NCI-H1436 (cell line): ENCODE results near the gene ALLC.

Experiments
- DNase-seq: peaks from one replicate; lab custom pipeline; 2025; lab: John Stamatoyannopoulos, UW

Gene ALLC

GRCh38 chr2:3639653-3640052, 18.3 kb upstream of the ALLC start:
- no peak for DNase-seq

- no peak for DNase-seq
Measured at GRCh38 chr2:3641181-3641580, 16.8 kb upstream of the ALLC start.

GRCh38 chr2:3641841-3642421, 16.1 kb upstream of the ALLC start:
- DNase-seq: no peak

- DNase-seq: no peak
Measured at GRCh38 chr2:3642521-3643215, 15.3 kb upstream of the ALLC start.

- DNase-seq: no peak
Measured at GRCh38 chr2:3643371-3644245, 14.4 kb upstream of the ALLC start.

- DNase-seq: no peak
Measured at GRCh38 chr2:3644246-3644525, 13.8 kb upstream of the ALLC start.

- DNase-seq: no peak
Measured at GRCh38 chr2:3644891-3645605, 13.0 kb upstream of the ALLC start.

- no peak for DNase-seq
Measured at GRCh38 chr2:3645745-3646389, 12.1 kb upstream of the ALLC start.

- DNase-seq: no peak
Measured at GRCh38 chr2:3646446-3646845, 11.6 kb upstream of the ALLC start.

GRCh38 chr2:3647246-3647645, 10.8 kb upstream of the ALLC start:
- DNase-seq: no peak

GRCh38 chr2:3647831-3648651, 10.0 kb upstream of the ALLC start:
- no peak for DNase-seq

- DNase-seq: no peak
Measured at GRCh38 chr2:3648652-3649177, 9.3 kb upstream of the ALLC start.

- DNase-seq: no peak
Measured at GRCh38 chr2:3649581-3649980, 8.4 kb upstream of the ALLC start.

- DNase-seq: no peak
Measured at GRCh38 chr2:3650140-3650920, 7.7 kb upstream of the ALLC start.

- peak; percentile 95 for DNase-seq
Measured at GRCh38 chr2:3651691-3652648, 6.0 kb upstream of the ALLC start.

- DNase-seq: no peak
Measured at GRCh38 chr2:3652896-3653625, 4.9 kb upstream of the ALLC start.

- no peak for DNase-seq
Measured at GRCh38 chr2:3654011-3654410, 4.0 kb upstream of the ALLC start.

GRCh38 chr2:3654531-3655225, 3.3 kb upstream of the ALLC start:
- no peak for DNase-seq
